Measurements from ENCODE around the gene ATG9B. TPM values are rescaled to one million over a fixed set of nuclear protein-coding genes. Genes with fewer than 3 reads are reported as not detected.

ATG9B gene
- total and polyA plus RNA-seq, 9 of the 15 experiments (the other 6 are each of a cell fraction or from before 2014, with no cell fraction given), result 0.29 to 8.0 (median 2.1) TPM

DNA sequence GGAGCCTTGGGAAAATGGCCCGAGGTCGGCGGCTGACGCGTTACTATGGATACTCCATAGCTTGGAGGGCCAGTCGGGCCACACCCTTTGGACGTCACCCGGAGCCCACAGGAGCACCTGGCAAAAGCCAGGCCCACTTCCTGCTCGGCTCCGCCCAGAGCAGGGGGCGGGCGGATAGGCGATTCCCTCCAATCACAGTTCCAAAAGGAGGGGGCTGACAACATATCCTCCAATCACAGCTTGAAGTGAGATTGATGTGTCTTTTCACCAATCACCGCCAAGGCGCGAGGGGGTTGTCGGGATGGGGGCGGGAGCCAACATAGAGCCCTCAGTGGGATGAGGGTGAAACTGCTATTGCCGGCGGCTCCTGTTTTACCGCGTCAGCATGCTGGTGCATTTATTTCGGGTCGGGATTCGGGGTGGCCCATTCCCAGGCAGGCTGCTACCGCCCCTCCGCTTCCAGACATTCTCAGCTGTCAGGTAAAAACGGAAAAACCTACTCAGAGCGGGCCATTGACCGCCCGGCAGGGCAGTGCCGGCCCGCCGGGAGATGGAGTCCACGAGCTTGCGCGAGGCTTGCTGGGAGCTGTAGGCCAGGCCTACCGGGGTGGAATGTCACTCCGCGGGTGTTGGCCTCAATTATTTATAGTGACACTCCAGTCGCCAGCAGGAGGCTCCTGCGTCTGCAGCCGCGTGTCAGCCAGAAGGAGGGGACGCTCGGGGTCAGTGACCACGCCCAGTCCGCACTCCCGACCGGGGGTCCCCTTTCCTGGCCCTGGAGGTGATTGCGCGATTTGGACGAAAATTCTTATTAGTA is 4.0 kb upstream of the ATG9B start, which contains the start of gene ABCB8 (continued):
- no peak for TF ChIP-seq RFX5 (IDR thresholded peaks at IDR 0.05; ENCODE audit: low read depth, low read length)
- TF ChIP-seq, protein P1, sequence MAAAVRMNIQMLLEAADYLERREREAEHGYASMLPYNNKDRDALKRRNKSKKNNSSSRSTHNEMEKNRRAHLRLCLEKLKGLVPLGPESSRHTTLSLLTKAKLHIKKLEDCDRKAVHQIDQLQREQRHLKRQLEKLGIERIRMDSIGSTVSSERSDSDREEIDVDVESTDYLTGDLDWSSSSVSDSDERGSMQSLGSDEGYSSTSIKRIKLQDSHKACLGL (CRISPR knock-in tag; IDR thresholded peaks at IDR 0.05; ENCODE audit: borderline replicate concordance, poor library complexity, severe bottlenecking), result peak; percentile 1
- no peak for TF ChIP-seq NR4A1 (CRISPR knock-in tag; IDR thresholded peaks at IDR 0.05)
- TF ChIP-seq NR4A1 (tag; IDR thresholded peaks at IDR 0.05), result peak; percentile 76
- TF ChIP-seq ZNF146 (CRISPR knock-in tag; IDR thresholded peaks at IDR 0.05; ENCODE audit: unreplicated experiment), result no peak
- no peak for TF ChIP-seq TAF15 (IDR thresholded peaks at IDR 0.05; ENCODE audit: low read depth, low read length)
- no peak for TF ChIP-seq RHOXF2B (CRISPR knock-in tag; conservative IDR thresholded peaks at IDR 0.05)
- no peak for TF ChIP-seq SMAD1 (IDR thresholded peaks at IDR 0.05; ENCODE audit: low read depth, low read length, partially characterized antibody)
- no peak for TF ChIP-seq ZNF75A (CRISPR knock-in tag; IDR thresholded peaks at IDR 0.05)
- TF ChIP-seq MAFF (IDR thresholded peaks at IDR 0.05; ENCODE audit: low read length), result no peak; the same call in 1 of the 2 replicates
- peak; percentile 16 for TF ChIP-seq TCF3 (CRISPR knock-in tag; IDR thresholded peaks at IDR 0.05)
- no peak for TF ChIP-seq THRAP3 (IDR thresholded peaks at IDR 0.05; ENCODE audit: borderline replicate concordance)
- TF ChIP-seq, protein P2, sequence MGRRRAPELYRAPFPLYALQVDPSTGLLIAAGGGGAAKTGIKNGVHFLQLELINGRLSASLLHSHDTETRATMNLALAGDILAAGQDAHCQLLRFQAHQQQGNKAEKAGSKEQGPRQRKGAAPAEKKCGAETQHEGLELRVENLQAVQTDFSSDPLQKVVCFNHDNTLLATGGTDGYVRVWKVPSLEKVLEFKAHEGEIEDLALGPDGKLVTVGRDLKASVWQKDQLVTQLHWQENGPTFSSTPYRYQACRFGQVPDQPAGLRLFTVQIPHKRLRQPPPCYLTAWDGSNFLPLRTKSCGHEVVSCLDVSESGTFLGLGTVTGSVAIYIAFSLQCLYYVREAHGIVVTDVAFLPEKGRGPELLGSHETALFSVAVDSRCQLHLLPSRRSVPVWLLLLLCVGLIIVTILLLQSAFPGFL (CRISPR knock-in tag; IDR thresholded peaks at IDR 0.05), result peak; percentile 100; the same call in 1 of the 2 replicates
- TF ChIP-seq, protein P3, sequence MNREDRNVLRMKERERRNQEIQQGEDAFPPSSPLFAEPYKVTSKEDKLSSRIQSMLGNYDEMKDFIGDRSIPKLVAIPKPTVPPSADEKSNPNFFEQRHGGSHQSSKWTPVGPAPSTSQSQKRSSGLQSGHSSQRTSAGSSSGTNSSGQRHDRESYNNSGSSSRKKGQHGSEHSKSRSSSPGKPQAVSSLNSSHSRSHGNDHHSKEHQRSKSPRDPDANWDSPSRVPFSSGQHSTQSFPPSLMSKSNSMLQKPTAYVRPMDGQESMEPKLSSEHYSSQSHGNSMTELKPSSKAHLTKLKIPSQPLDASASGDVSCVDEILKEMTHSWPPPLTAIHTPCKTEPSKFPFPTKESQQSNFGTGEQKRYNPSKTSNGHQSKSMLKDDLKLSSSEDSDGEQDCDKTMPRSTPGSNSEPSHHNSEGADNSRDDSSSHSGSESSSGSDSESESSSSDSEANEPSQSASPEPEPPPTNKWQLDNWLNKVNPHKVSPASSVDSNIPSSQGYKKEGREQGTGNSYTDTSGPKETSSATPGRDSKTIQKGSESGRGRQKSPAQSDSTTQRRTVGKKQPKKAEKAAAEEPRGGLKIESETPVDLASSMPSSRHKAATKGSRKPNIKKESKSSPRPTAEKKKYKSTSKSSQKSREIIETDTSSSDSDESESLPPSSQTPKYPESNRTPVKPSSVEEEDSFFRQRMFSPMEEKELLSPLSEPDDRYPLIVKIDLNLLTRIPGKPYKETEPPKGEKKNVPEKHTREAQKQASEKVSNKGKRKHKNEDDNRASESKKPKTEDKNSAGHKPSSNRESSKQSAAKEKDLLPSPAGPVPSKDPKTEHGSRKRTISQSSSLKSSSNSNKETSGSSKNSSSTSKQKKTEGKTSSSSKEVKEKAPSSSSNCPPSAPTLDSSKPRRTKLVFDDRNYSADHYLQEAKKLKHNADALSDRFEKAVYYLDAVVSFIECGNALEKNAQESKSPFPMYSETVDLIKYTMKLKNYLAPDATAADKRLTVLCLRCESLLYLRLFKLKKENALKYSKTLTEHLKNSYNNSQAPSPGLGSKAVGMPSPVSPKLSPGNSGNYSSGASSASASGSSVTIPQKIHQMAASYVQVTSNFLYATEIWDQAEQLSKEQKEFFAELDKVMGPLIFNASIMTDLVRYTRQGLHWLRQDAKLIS (CRISPR knock-in tag; IDR thresholded peaks at IDR 0.05), result 0 out of 2 replicates have a peak, but pooled peaks have one; percentile 67
- peak; percentile 94 for TF ChIP-seq FOXJ2 (tag; IDR thresholded peaks at IDR 0.05)
- no peak for TF ChIP-seq PHB (CRISPR knock-in tag; IDR thresholded peaks at IDR 0.05)
- TF ChIP-seq, protein P4, sequence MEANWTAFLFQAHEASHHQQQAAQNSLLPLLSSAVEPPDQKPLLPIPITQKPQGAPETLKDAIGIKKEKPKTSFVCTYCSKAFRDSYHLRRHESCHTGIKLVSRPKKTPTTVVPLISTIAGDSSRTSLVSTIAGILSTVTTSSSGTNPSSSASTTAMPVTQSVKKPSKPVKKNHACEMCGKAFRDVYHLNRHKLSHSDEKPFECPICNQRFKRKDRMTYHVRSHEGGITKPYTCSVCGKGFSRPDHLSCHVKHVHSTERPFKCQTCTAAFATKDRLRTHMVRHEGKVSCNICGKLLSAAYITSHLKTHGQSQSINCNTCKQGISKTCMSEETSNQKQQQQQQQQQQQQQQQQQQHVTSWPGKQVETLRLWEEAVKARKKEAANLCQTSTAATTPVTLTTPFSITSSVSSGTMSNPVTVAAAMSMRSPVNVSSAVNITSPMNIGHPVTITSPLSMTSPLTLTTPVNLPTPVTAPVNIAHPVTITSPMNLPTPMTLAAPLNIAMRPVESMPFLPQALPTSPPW (CRISPR knock-in tag; IDR thresholded peaks at IDR 0.05), result peak; percentile 91
- TF ChIP-seq, protein P5, sequence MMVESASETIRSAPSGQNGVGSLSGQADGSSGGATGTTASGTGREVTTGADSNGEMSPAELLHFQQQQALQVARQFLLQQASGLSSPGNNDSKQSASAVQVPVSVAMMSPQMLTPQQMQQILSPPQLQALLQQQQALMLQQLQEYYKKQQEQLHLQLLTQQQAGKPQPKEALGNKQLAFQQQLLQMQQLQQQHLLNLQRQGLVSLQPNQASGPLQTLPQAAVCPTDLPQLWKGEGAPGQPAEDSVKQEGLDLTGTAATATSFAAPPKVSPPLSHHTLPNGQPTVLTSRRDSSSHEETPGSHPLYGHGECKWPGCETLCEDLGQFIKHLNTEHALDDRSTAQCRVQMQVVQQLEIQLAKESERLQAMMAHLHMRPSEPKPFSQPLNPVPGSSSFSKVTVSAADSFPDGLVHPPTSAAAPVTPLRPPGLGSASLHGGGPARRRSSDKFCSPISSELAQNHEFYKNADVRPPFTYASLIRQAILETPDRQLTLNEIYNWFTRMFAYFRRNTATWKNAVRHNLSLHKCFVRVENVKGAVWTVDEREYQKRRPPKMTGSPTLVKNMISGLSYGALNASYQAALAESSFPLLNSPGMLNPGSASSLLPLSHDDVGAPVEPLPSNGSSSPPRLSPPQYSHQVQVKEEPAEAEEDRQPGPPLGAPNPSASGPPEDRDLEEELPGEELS (CRISPR knock-in tag; IDR thresholded peaks at IDR 0.05; ENCODE audit: borderline replicate concordance), result 0 out of 2 replicates have a peak, but pooled peaks have one; percentile 78
- TF ChIP-seq IFI16 (CRISPR knock-in tag; IDR thresholded peaks at IDR 0.05), result no peak
